OCI-LY1 (cell line): ENCODE data around the gene CARD8.
A peak's percentile ranks its signal among the peaks of the same experiment; 100 is the strongest.

Source experiments
- H2AFZ ChIP-seq: fragments of 200-600 bp; sonication (generic), shearing (Covaris generic); 2 replicates; pipeline ENCODE4 v1.6.0; 2014; ENCODE audit warnings: antibody characterized with exemption, mild to moderate bottlenecking, low read length
- H3F3A ChIP-seq: fragments of 200-600 bp; sonication (generic), shearing (Covaris generic); 2 replicates; pipeline ENCODE4 v1.6.0; 2014; ENCODE audit warnings: mild to moderate bottlenecking, antibody characterized with exemption, low read length, moderate library complexity; ENCODE audit not compliant: insufficient read depth
- H3K27ac ChIP-seq: fragments of 200-600 bp; sonication (generic); 2 replicates; pipeline ENCODE4 v1.5.1; 2014; ENCODE audit warnings: low read length, mixed run types, mild to moderate bottlenecking, low read depth; ENCODE audit not compliant: poor library complexity, severe bottlenecking
- H3K27me3 ChIP-seq: fragments of 200-600 bp; sonication (generic); 2 replicates; pipeline ENCODE4 v1.6.0; 2014; ENCODE audit warnings: antibody characterized with exemption, mild to moderate bottlenecking, low read length, moderate library complexity; ENCODE audit not compliant: insufficient read depth
- H3K36me3 ChIP-seq: fragments of 200-600 bp; sonication (generic); 2 replicates; pipeline ENCODE4 v1.6.1; 2014; ENCODE audit warnings: mild to moderate bottlenecking, antibody characterized with exemption, low read length, moderate library complexity, mixed read lengths; ENCODE audit not compliant: insufficient read depth
- H3K4me1 ChIP-seq: fragments of 200-600 bp; sonication (generic); 2 replicates; pipeline ENCODE4 v1.5.1; 2014; ENCODE audit warnings: mild to moderate bottlenecking, low read length, moderate library complexity; ENCODE audit not compliant: insufficient read depth, severe bottlenecking
- H3K4me2 ChIP-seq: fragments of 200-600 bp; sonication (generic), shearing (Covaris generic); 2 replicates; pipeline ENCODE4 v1.6.1; 2014; ENCODE audit warnings: low read length
- H3K4me3 ChIP-seq: fragments of 200-600 bp; sonication (generic); 2 replicates; pipeline ENCODE4 v1.5.1; 2014; ENCODE audit warnings: low read length, low read depth, mild to moderate bottlenecking, mixed read lengths; ENCODE audit not compliant: poor library complexity, severe bottlenecking
- H3K79me2 ChIP-seq: fragments of 200-600 bp; shearing (Covaris generic); 2 replicates; pipeline ENCODE4 v1.6.1; 2016; ENCODE audit warnings: mixed run types, low read length, mixed read lengths; ENCODE audit not compliant: insufficient read depth
- H3K9ac ChIP-seq: fragments of 200-600 bp; sonication (generic), shearing (Covaris generic); 2 replicates; pipeline ENCODE4 v1.6.1; 2014; ENCODE audit warnings: mild to moderate bottlenecking, low read length, mixed read lengths
- H3K9me2 ChIP-seq: fragments of 200-600 bp; sonication (generic), shearing (Covaris generic); 2 replicates; pipeline ENCODE4 v1.6.1; 2014; ENCODE audit warnings: low read depth, mild to moderate bottlenecking, low read length, mixed read lengths
- H3K9me3 ChIP-seq: fragments of 200-600 bp; shearing (Covaris generic); 2 replicates; pipeline ENCODE4 v1.6.1; 2014; ENCODE audit warnings: low read length, mixed read lengths
- H4K20me1 ChIP-seq: fragments of 200-600 bp; sonication (generic), shearing (Covaris generic); 2 replicates; pipeline ENCODE4 v1.6.0; 2016; ENCODE audit warnings: mild to moderate bottlenecking, low read length; ENCODE audit not compliant: insufficient read depth
- EZH2 ChIP-seq: fragments of 200-600 bp; sonication (generic), shearing (Covaris generic); IDR thresholded peaks from 2 replicates; pipeline ENCODE4 v1.8.0; 2017; ENCODE audit warnings: borderline replicate concordance, mixed run types, mild to moderate bottlenecking, antibody characterized with exemption, low read length, moderate library complexity, mixed read lengths
- TF ChIP-seq, protein P1 (sequence below): fragments of 200-600 bp; sonication (generic), shearing (Covaris generic); IDR thresholded peaks from 2 replicates; pipeline ENCODE4 v1.5.1; 2017; ENCODE audit warnings: mild to moderate bottlenecking, antibody characterized with exemption, low read length, moderate library complexity, mixed read lengths

CARD8 gene

DNA sequence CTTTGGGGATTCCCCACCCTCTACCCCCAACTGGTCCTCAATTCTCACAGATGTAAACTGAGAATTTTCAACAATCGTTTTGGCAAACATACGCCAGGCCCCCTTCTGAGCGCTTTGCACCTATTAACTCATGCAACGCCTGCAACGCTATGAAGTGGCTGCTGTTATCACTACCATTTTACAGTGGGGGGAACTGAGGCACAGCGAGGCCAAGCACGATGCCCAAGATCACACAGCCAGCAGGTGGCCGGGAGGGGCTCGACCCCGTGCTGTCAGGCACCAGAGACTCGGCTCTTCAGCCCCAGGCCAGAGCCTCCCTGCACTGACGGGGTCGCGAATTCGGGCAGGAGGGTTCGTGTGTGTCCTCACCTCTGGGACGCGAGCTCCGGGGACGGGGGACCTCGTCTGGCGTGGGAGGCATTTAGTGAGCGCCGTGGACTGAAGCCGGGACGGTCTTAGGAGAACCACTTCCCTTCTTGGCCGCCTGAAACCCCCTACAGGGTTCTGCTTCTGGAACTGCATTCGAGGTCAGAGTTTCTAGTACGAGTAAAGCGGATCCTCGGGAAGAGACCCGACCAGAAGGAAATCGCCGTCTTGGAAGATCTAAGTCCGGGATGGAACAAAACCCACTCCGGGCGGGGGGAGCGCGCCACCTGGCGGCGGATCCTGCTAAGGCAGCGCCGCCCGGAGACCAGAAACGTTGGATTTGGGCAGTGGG, 35.2 kb upstream of the CARD8 start:
- H3K36me3 ChIP-seq = no peaks in the 10 kb centered on the region
- H3K27me3 ChIP-seq = peaks cover 4% of the 10 kb centered on the region; the same call in 1 of the 2 replicates
- H3K4me2 ChIP-seq = peak overlapping the region; percentile 77
- peaks cover 2% of the 10 kb centered on the region; the same call in 1 of the 2 replicates for H3K9me3 ChIP-seq
- H3K4me3 ChIP-seq = peak overlapping the region; percentile 55
- H3K27ac ChIP-seq = no peak overlapping the region
- no peak overlapping the region; the same call in 1 of the 2 replicates for H3K9ac ChIP-seq
- H3K9me2 ChIP-seq = no peaks in the 10 kb centered on the region
- H3K4me1 ChIP-seq = peaks cover 7% of the 10 kb centered on the region
- H4K20me1 ChIP-seq = no peaks in the 10 kb centered on the region
- no peak overlapping the region for H2AFZ ChIP-seq
- H3F3A ChIP-seq = no peaks in the 10 kb centered on the region
- H3K79me2 ChIP-seq = no peaks in the 10 kb centered on the region
- TF ChIP-seq EZH2 = no peak
- TF ChIP-seq, protein P1, sequence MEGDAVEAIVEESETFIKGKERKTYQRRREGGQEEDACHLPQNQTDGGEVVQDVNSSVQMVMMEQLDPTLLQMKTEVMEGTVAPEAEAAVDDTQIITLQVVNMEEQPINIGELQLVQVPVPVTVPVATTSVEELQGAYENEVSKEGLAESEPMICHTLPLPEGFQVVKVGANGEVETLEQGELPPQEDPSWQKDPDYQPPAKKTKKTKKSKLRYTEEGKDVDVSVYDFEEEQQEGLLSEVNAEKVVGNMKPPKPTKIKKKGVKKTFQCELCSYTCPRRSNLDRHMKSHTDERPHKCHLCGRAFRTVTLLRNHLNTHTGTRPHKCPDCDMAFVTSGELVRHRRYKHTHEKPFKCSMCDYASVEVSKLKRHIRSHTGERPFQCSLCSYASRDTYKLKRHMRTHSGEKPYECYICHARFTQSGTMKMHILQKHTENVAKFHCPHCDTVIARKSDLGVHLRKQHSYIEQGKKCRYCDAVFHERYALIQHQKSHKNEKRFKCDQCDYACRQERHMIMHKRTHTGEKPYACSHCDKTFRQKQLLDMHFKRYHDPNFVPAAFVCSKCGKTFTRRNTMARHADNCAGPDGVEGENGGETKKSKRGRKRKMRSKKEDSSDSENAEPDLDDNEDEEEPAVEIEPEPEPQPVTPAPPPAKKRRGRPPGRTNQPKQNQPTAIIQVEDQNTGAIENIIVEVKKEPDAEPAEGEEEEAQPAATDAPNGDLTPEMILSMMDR = peak; percentile 96

DNA sequence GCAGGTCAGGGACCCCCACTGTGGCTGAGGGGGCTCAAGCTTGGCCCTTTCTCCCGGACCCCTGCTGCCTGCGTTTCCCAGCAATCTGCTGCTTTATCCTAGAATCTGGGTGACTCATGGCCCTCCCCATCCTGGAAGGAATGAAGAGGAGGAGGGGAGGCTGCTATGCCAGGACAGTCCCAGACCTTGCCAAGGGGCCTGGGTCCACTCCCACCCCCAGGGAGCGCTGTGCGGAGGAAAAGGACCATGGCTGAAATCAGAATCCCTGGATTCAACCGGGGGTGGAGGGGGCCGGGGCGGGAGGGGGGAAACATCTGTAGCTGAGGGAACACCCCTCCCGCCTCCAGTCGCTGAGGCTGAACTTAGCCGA, 34.7 kb upstream of the CARD8 start:
- TF ChIP-seq EZH2 = no peak
- TF ChIP-seq, protein P1 = no peak
- Histone ChIP-seq H2AFZ (no peak overlapping the region), H3K79me2 (no peaks in the 10 kb centered on the region), H3K36me3 (no peaks in the 10 kb centered on the region), H3K9ac (no peak overlapping the region), H3K4me1 (peaks cover 7% of the 10 kb centered on the region), H3F3A (no peaks in the 10 kb centered on the region), H4K20me1 (no peaks in the 10 kb centered on the region), H3K4me3 (no peak overlapping the region), H3K27me3 (peaks cover 4% of the 10 kb centered on the region; the same call in 1 of the 2 replicates), H3K27ac (no peak overlapping the region), H3K9me2 (no peaks in the 10 kb centered on the region), H3K4me2 (no peak overlapping the region), H3K9me3 (peaks cover 2% of the 10 kb centered on the region; the same call in 1 of the 2 replicates)

DNA sequence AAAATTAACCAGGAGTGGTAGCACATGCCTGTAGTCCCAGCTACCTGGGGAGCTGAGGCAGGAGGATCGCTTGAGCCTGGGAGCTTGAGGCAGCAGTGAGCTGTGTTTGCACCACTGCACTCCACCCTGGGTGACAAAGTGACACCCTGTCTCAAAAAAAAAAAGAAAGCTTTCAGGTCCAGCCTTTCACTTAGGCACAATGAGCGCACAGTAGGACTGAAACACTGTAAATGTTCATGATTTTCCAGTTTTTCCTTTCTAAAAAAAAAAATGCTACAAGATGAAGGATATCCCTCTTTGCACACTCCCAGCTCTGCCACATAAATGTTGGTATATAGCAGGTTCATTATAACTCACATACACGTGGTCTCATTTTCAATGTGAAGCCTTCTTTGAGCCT, 32.0 kb upstream of the CARD8 start:
- no peak overlapping the region for H3K4me3 ChIP-seq
- H3K36me3 ChIP-seq = no peaks in the 10 kb centered on the region; the same call in 1 of the 2 replicates
- TF ChIP-seq EZH2 = no peak
- TF ChIP-seq, protein P1 = no peak
- no peaks in the 10 kb centered on the region for H4K20me1 ChIP-seq
- H3F3A ChIP-seq = no peaks in the 10 kb centered on the region
- H3K27ac ChIP-seq = no peak overlapping the region
- no peak overlapping the region for H3K9ac ChIP-seq
- H3K9me2 ChIP-seq = no peaks in the 10 kb centered on the region
- peaks cover 7% of the 10 kb centered on the region for H3K4me1 ChIP-seq
- H2AFZ ChIP-seq = no peak overlapping the region
- no peaks in the 10 kb centered on the region for H3K79me2 ChIP-seq
- no peak overlapping the region for H3K4me2 ChIP-seq
- peaks cover 8% of the 10 kb centered on the region; the same call in 1 of the 2 replicates for H3K27me3 ChIP-seq
- H3K9me3 ChIP-seq = peaks cover 8% of the 10 kb centered on the region
